HG02884 (cell line): Measurements from ENCODE around the gene PSEN2.
"Not testable (repeated sequence)": the region's sequence is repeated elsewhere in the genome, so short reads cannot be mapped to it uniquely, and the experiment has no call there.

ENCODE experiments used
- ATAC-seq: cut with Tn5 transposase; IDR thresholded peaks from one replicate; pipeline ENCODE4 v1.9.1; 2021; ENCODE audit warnings: mild to moderate bottlenecking, moderate library complexity; ENCODE audit not compliant: unreplicated experiment

The PSEN2 gene

GRCh38 chr1:226870401-226871279, at the start of gene PSEN2:
Gene PSEN2 (plus strand): TSS chr1:226870616. CDS start chr1:226881908, 11,292 bp downstream.
- ATAC-seq: peak; percentile 81

- no peak for ATAC-seq
Observed at GRCh38 chr1:226820941-226821718, 49.3 kb upstream of the PSEN2 start.

- ATAC-seq: no peak
Observed at GRCh38 chr1:226821719-226822085, 48.7 kb upstream of the PSEN2 start.

GRCh38 chr1:226823643-226824042, 46.8 kb upstream of the PSEN2 start:
- no peak for ATAC-seq

- ATAC-seq: no peak
Observed at GRCh38 chr1:226825037-226825745, 45.2 kb upstream of the PSEN2 start.

- no peak for ATAC-seq
Observed at GRCh38 chr1:226825746-226826100, 44.7 kb upstream of the PSEN2 start.

GRCh38 chr1:226826479-226827261, 43.7 kb upstream of the PSEN2 start:
- ATAC-seq: no peak

- no peak for ATAC-seq
Observed at GRCh38 chr1:226827458-226827857, 43.0 kb upstream of the PSEN2 start.

GRCh38 chr1:226827968-226828513, 42.4 kb upstream of the PSEN2 start:
- ATAC-seq: peak; percentile 93

GRCh38 chr1:226829105-226829504, 41.3 kb upstream of the PSEN2 start:
- no peak for ATAC-seq

- no peak for ATAC-seq
Observed at GRCh38 chr1:226831953-226832352, 38.5 kb upstream of the PSEN2 start.

- ATAC-seq: no peak
Observed at GRCh38 chr1:226832613-226833012, 37.8 kb upstream of the PSEN2 start.

- ATAC-seq: not testable (repeated sequence)
Observed at GRCh38 chr1:226834179-226834578, 36.2 kb upstream of the PSEN2 start.

- ATAC-seq: not testable (repeated sequence)
Observed at GRCh38 chr1:226835396-226835795, 35.0 kb upstream of the PSEN2 start.

GRCh38 chr1:226837966-226838365, 32.5 kb upstream of the PSEN2 start:
- ATAC-seq: not testable (repeated sequence)

GRCh38 chr1:226838456-226838855, 32.0 kb upstream of the PSEN2 start:
- no peak for ATAC-seq

- no peak for ATAC-seq
Observed at GRCh38 chr1:226845624-226846023, 24.8 kb upstream of the PSEN2 start.

- no peak for ATAC-seq
Observed at GRCh38 chr1:226846786-226847185, 23.6 kb upstream of the PSEN2 start.

GRCh38 chr1:226854548-226854947, 15.9 kb upstream of the PSEN2 start:
- ATAC-seq: not testable (repeated sequence)

GRCh38 chr1:226862890-226863289, 7.5 kb upstream of the PSEN2 start:
- no peak for ATAC-seq
